Activated CD8-positive, alpha-beta T cell treated with anti-CD3 and anti-CD28 coated beads for 36 hours (primary cell): Measurements from ENCODE around the gene ADAMTS2. TPM values are rescaled to one million over a fixed set of nuclear protein-coding genes. Genes with fewer than 3 reads are reported as not detected.

ENCODE experiments used
- ATAC-seq: fragments of 200-7000 bp; cut with Tn5 transposase; one replicate; pipeline ENCODE4 v1.10.0; 2021; ENCODE audit warnings: mild to moderate bottlenecking, moderate library complexity
- CTCF ChIA-PET: fragments of 350-600 bp; sonication (Branson Sonifier 250); formaldehyde crosslinking; loops from one replicate; lab custom pipeline; 2021; ENCODE audit warnings: antibody characterized with exemption; lab: Charles Lee
- POLR2A ChIA-PET: fragments of 350-600 bp; sonication (Branson Sonifier 250); formaldehyde crosslinking; loops from one replicate; lab custom pipeline; 2021; ENCODE audit warnings: antibody characterized with exemption; lab: Charles Lee
- DNase-seq: peaks from one replicate; pipeline ENCODE4 v3.0.0-alpha.2; 2020
- H3K27ac Mint-ChIP-seq: one replicate; pipeline ENCODE4 v1.8.0; 2021; ENCODE audit warnings: mild to moderate bottlenecking, mixed read lengths
- H3K27me3 Mint-ChIP-seq: one replicate; pipeline ENCODE4 v1.8.0; 2021; ENCODE audit warnings: mixed read lengths
- H3K36me3 Mint-ChIP-seq: one replicate; pipeline ENCODE4 v1.8.0; 2021; ENCODE audit warnings: low read depth, mixed read lengths
- H3K4me1 Mint-ChIP-seq: one replicate; pipeline ENCODE4 v1.8.0; 2021; ENCODE audit warnings: low read depth, mixed read lengths
- H3K4me3 Mint-ChIP-seq: one replicate; pipeline ENCODE4 v1.8.0; 2021; ENCODE audit warnings: mild to moderate bottlenecking, moderate library complexity, mixed read lengths
- H3K9me3 Mint-ChIP-seq: one replicate; pipeline ENCODE4 v1.8.0; 2021; ENCODE audit warnings: mixed read lengths
- CTCF ChIP-seq: fragments of 200-600 bp; IDR thresholded peaks from one replicate; pipeline ENCODE4 v1.8.0; 2022; ENCODE audit warnings: antibody characterized with exemption, mild to moderate bottlenecking
- intact Hi-C: fragments of 100-400 bp; cut with micrococcal nuclease; formaldehyde crosslinking; loops from one replicate; pipeline ENCODE4 v1.10.0; 2022
- total RNA-seq, 2 experiments: library from RNA; stranded (reverse); gene quantifications; one replicate each; pipeline ENCODE4 v1.2.3, GENCODE V29; 2021

ADAMTS2 gene
- total RNA-seq, 2 experiments from 2014 or later: not detected

DNA sequence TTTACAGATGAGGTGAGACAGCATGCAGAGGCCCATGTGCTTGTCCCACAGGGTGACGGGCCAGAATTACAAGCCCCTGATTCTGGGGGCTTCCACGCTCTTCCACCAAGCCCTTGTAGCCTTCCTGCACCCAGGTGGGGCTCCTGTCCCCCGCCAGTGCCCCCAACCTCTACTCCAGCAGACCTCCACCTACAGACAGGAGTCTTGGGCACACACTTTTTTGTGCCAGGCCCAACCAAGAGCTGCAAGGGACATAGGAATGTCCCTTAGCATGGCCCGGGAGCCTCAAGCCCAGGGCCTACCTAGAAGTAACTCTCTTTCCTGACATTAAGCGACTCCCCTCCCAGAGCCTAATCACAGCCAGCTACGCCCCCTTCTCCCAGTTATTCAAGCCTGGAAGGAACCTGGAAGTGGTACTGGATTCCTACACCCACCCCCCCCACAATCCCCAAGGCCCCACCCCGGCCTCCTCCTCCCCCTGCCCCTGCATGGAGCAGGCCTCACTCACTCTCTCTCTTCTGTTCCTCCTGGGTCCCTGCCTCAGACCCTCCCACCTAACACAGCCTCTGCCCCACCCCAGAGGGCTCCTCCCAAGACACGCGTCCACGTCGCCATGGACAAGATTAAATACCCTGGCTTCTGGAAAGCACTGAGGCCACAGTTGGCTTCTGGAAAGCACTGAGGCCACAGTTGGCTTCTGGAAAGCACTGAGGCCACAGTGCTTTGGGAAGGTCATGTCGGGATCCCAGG, 30.5 kb downstream of the ADAMTS2 start:
- no peak for ATAC-seq
- H3K27me3 Mint-ChIP-seq: no peaks in the 10 kb centered on the region
- H3K27ac Mint-ChIP-seq: no peak overlapping the region
- H3K36me3 Mint-ChIP-seq: no peaks in the 10 kb centered on the region
- POLR2A ChIA-PET: no interaction called here
- no peaks in the 10 kb centered on the region for H3K4me1 Mint-ChIP-seq
- no peak for TF ChIP-seq CTCF
- CTCF ChIA-PET: no interaction called here
- intact Hi-C loops: no loop called here
- DNase-seq: no peak
- no peaks in the 10 kb centered on the region for H3K9me3 Mint-ChIP-seq
- H3K4me3 Mint-ChIP-seq: no peak overlapping the region

- intact Hi-C loops: no loop called here
- DNase-seq: no peak
- POLR2A ChIA-PET: no interaction called here
- ATAC-seq: no peak
- no peak for TF ChIP-seq CTCF
- H3K36me3 Mint-ChIP-seq: no peaks in the 10 kb centered on the region
- no peaks in the 10 kb centered on the region for H3K9me3 Mint-ChIP-seq
- H3K4me1 Mint-ChIP-seq: no peaks in the 10 kb centered on the region
- CTCF ChIA-PET: no interaction called here
- H3K4me3 Mint-ChIP-seq: no peak overlapping the region
- no peak overlapping the region for H3K27ac Mint-ChIP-seq
- H3K27me3 Mint-ChIP-seq: no peaks in the 10 kb centered on the region
Measured at GRCh38 chr5:179313849-179314521, 31.3 kb downstream of the ADAMTS2 start.

- Mint-ChIP-seq H3K27me3 (no peaks in the 10 kb centered on the region), H3K36me3 (no peaks in the 10 kb centered on the region), H3K4me1 (no peaks in the 10 kb centered on the region), H3K27ac (no peak overlapping the region), H3K4me3 (no peak overlapping the region), H3K9me3 (no peaks in the 10 kb centered on the region)
- TF ChIP-seq CTCF: no peak
- intact Hi-C loops: no loop called here
- ATAC-seq (no peak), DNase-seq (no peak)
- ChIA-PET POLR2A (no interaction called here), CTCF (no interaction called here)
Measured at GRCh38 chr5:179312557-179313235, 32.6 kb downstream of the ADAMTS2 start.

GRCh38 chr5:179311581-179311980, 33.7 kb downstream of the ADAMTS2 start:
- Mint-ChIP-seq H3K4me1 (no peaks in the 10 kb centered on the region), H3K4me3 (no peak overlapping the region), H3K27ac (no peak overlapping the region), H3K9me3 (peaks cover 3% of the 10 kb centered on the region), H3K27me3 (no peaks in the 10 kb centered on the region), H3K36me3 (no peaks in the 10 kb centered on the region)
- TF ChIP-seq CTCF: no peak
- CTCF ChIA-PET: no interaction called here
- DNase-seq (no peak), ATAC-seq (no peak)
- POLR2A ChIA-PET: no interaction called here
- intact Hi-C loops: no loop called here

GRCh38 chr5:179311091-179311470, 34.2 kb downstream of the ADAMTS2 start:
- DNase-seq (no peak), ATAC-seq (no peak)
- H3K4me1 Mint-ChIP-seq: no peaks in the 10 kb centered on the region
- no peaks in the 10 kb centered on the region for H3K27me3 Mint-ChIP-seq
- no peak overlapping the region for H3K27ac Mint-ChIP-seq
- H3K4me3 Mint-ChIP-seq: no peak overlapping the region
- no peak for TF ChIP-seq CTCF
- H3K36me3 Mint-ChIP-seq: no peaks in the 10 kb centered on the region
- ChIA-PET CTCF (no interaction called here), POLR2A (no interaction called here)
- intact Hi-C loops: no loop called here
- peaks cover 3% of the 10 kb centered on the region for H3K9me3 Mint-ChIP-seq
